IMR-90 (cell line): ENCODE data around the gene GGCT. TPM values are rescaled to one million over a fixed set of nuclear protein-coding genes. Genes with fewer than 3 reads are reported as not detected.

Source experiments
- ATAC-seq: fragments of 200-7000 bp; cut with Tn5 transposase; 2 replicates; pipeline ENCODE4 v1.9.1; 2020; ENCODE audit warnings: low read depth, mild to moderate bottlenecking, moderate library complexity
- BruUV-seq: library from RNA; stranded (reverse); fragments of 400-500 nt; replicated peaks from 2 replicates; lab custom pipeline; 2021; lab: Mats Ljungman, UMichigan
- CTCF ChIA-PET: fragments of 300-600 bp; formaldehyde crosslinking; extraction: SDS; loops from one replicate; lab custom pipeline; 2021; ENCODE audit warnings: antibody characterized with exemption; lab: Yijun Ruan, JAX
- POLR2A ChIA-PET: fragments of 300-600 bp; sonication (Branson Sonifier 250); formaldehyde crosslinking; loops from one replicate; lab custom pipeline; 2022; ENCODE audit warnings: antibody characterized with exemption; ENCODE audit not compliant: unreplicated experiment; lab: Charles Lee
- DNase-seq: peaks from one replicate; pipeline ENCODE4 v3.0.0; 2013
- H2AFZ ChIP-seq: replicated peaks from 2 replicates; pipeline ENCODE3; 2013; ENCODE audit warnings: low read length, mild to moderate bottlenecking; ENCODE audit not compliant: poor library complexity
- H2AK5ac ChIP-seq: 2 replicates; pipeline ENCODE4 v1.6.1; 2013; ENCODE audit warnings: low read depth, low read length, inconsistent platforms
- H2AK9ac ChIP-seq: replicated peaks from 2 replicates; pipeline ENCODE3; 2013; ENCODE audit warnings: mild to moderate bottlenecking, low read depth, low read length, moderate library complexity; ENCODE audit not compliant: poor library complexity
- H2BK120ac ChIP-seq: 2 replicates; pipeline ENCODE4 v1.6.1; 2013; ENCODE audit warnings: low read depth, low read length, inconsistent platforms
- H2BK15ac ChIP-seq: 3 replicates; pipeline ENCODE4 v1.6.1; 2013; ENCODE audit warnings: low read depth, low read length, inconsistent platforms
- H2BK20ac ChIP-seq: 2 replicates; pipeline ENCODE4 v1.6.1; 2013; ENCODE audit warnings: low read depth, mild to moderate bottlenecking, inconsistent platforms, low read length, moderate library complexity
- H2BK5ac ChIP-seq: 2 replicates; pipeline ENCODE4 v1.6.1; 2013; ENCODE audit warnings: mild to moderate bottlenecking, low read depth, low read length, inconsistent platforms; ENCODE audit not compliant: poor library complexity, severe bottlenecking
- H3K14ac ChIP-seq: replicated peaks from 2 replicates; pipeline ENCODE4 v1.6.1; 2013; ENCODE audit warnings: low read depth, low read length, inconsistent platforms
- H3K18ac ChIP-seq: 2 replicates; pipeline ENCODE4 v1.6.1; 2013; ENCODE audit warnings: low read depth, low read length, control low read depth
- H3K23ac ChIP-seq: 2 replicates; pipeline ENCODE4 v1.6.1; 2013; ENCODE audit warnings: low read depth, low read length, inconsistent platforms
- H3K27ac ChIP-seq: 2 replicates; pipeline ENCODE4 v1.5.1; 2013; ENCODE audit warnings: mild to moderate bottlenecking, control low read depth, low read length; ENCODE audit not compliant: insufficient read depth
- H3K27me3 ChIP-seq: 2 replicates; pipeline ENCODE4 v1.6.1; 2013; ENCODE audit warnings: low read length; ENCODE audit not compliant: control insufficient read depth, insufficient read depth
- H3K36me3 ChIP-seq: 2 replicates; pipeline ENCODE4 v1.6.1; 2013; ENCODE audit warnings: low read length, mixed read lengths; ENCODE audit not compliant: control insufficient read depth, insufficient read depth
- H3K4ac ChIP-seq: 2 replicates; pipeline ENCODE4 v1.6.1; 2013; ENCODE audit warnings: low read depth, low read length, inconsistent platforms
- H3K4me1 ChIP-seq: 2 replicates; pipeline ENCODE4 v1.6.1; 2013; ENCODE audit warnings: low read length, mixed read lengths; ENCODE audit not compliant: control insufficient read depth, insufficient read depth
- H3K4me2 ChIP-seq: 2 replicates; pipeline ENCODE4 v1.6.1; 2013; ENCODE audit warnings: low read depth, mild to moderate bottlenecking, control low read depth, low read length, moderate library complexity
- H3K4me3 ChIP-seq: 2 replicates; pipeline ENCODE4 v1.5.1; 2013; ENCODE audit warnings: low read depth, mild to moderate bottlenecking, control low read depth, low read length, moderate library complexity; ENCODE audit not compliant: insufficient read depth
- H3K56ac ChIP-seq: 2 replicates; pipeline ENCODE4 v1.6.1; 2013; ENCODE audit warnings: low read length, inconsistent platforms; ENCODE audit not compliant: insufficient read depth; ENCODE audit errors: extremely low read depth
- H3K79me1 ChIP-seq, 2 experiments: 2 replicates each; pipeline ENCODE4 v1.6.1; 2013; ENCODE audit warnings: low read length in 2 of 2, inconsistent platforms in 1 of 2, low read depth in 1 of 2
- H3K9ac ChIP-seq: 2 replicates; pipeline ENCODE4 v1.6.1; 2013; ENCODE audit warnings: low read depth, low read length, control low read depth
- H3K9me1 ChIP-seq: 2 replicates; pipeline ENCODE4 v1.6.1; 2013; ENCODE audit warnings: low read length, inconsistent platforms; ENCODE audit not compliant: insufficient read depth
- H3K9me3 ChIP-seq: 2 replicates; pipeline ENCODE4 v1.6.1; 2013; ENCODE audit warnings: low read length; ENCODE audit not compliant: control insufficient read depth, insufficient read depth
- H4K20me1 ChIP-seq: 2 replicates; pipeline ENCODE4 v1.6.1; 2013; ENCODE audit warnings: low read length, inconsistent platforms; ENCODE audit not compliant: insufficient read depth
- H4K5ac ChIP-seq: 2 replicates; pipeline ENCODE4 v1.6.1; 2013; ENCODE audit warnings: mild to moderate bottlenecking, low read depth, low read length, control low read depth
- H4K8ac ChIP-seq, 2 experiments: 2 replicates each; pipeline ENCODE4 v1.6.1; 2013; ENCODE audit warnings: low read depth in 2 of 2, low read length in 2 of 2, control low read depth in 1 of 2, inconsistent platforms in 1 of 2
- H4K91ac ChIP-seq: 2 replicates; pipeline ENCODE4 v1.6.1; 2013; ENCODE audit warnings: low read depth, low read length, inconsistent platforms; ENCODE audit not compliant: insufficient read depth
- BHLHE40 ChIP-seq: fragments of 150-350 bp; IDR thresholded peaks from 2 replicates; pipeline ENCODE4 v1.6.1; 2016; ENCODE audit warnings: mild to moderate bottlenecking, low read depth, low read length
- CEBPB ChIP-seq: IDR thresholded peaks from 2 replicates; pipeline ENCODE4 v1.6.1; 2012; ENCODE audit warnings: low read depth, low read length, improper control_type of control experiment
- CHD1 ChIP-seq: IDR thresholded peaks from 2 replicates; pipeline ENCODE4 v1.6.1; 2012; ENCODE audit warnings: low read depth, low read length, improper control_type of control experiment
- ELK1 ChIP-seq: fragments of 150-350 bp; IDR thresholded peaks from 2 replicates; pipeline ENCODE4 v1.6.1; 2016; ENCODE audit warnings: low read depth, mild to moderate bottlenecking, low read length, moderate library complexity, borderline replicate concordance
- FOS ChIP-seq: fragments of 150-350 bp; IDR thresholded peaks from 2 replicates; pipeline ENCODE4 v1.6.1; 2016; ENCODE audit warnings: low read depth, low read length
- MAFK ChIP-seq: IDR thresholded peaks from 2 replicates; pipeline ENCODE4 v1.6.1; 2012; ENCODE audit warnings: low read depth, low read length, improper control_type of control experiment
- MAZ ChIP-seq: IDR thresholded peaks from 2 replicates; pipeline ENCODE4 v1.6.1; 2012; ENCODE audit warnings: low read depth, mild to moderate bottlenecking, low read length, improper control_type of control experiment, moderate library complexity, borderline replicate concordance
- MXI1 ChIP-seq: IDR thresholded peaks from 2 replicates; pipeline ENCODE4 v1.6.1; 2012; ENCODE audit warnings: low read depth, mild to moderate bottlenecking, low read length, moderate library complexity, borderline replicate concordance
- NFE2L2 ChIP-seq: fragments of 150-350 bp; IDR thresholded peaks from 2 replicates; pipeline ENCODE4 v1.6.1; 2016; ENCODE audit warnings: low read depth, mild to moderate bottlenecking, low read length
- RAD21 ChIP-seq: IDR thresholded peaks from 2 replicates; pipeline ENCODE4 v1.6.1; 2012; ENCODE audit warnings: low read length, improper control_type of control experiment
- RCOR1 ChIP-seq: IDR thresholded peaks from 2 replicates; pipeline ENCODE4 v1.6.1; 2012; ENCODE audit warnings: mild to moderate bottlenecking, low read length, improper control_type of control experiment; ENCODE audit not compliant: insufficient replicate concordance
- RFX5 ChIP-seq: IDR thresholded peaks from 2 replicates; pipeline ENCODE4 v1.8.0; 2012; ENCODE audit warnings: low read depth, mild to moderate bottlenecking, low read length, moderate library complexity
- USF2 ChIP-seq: fragments of 150-350 bp; IDR thresholded peaks from 2 replicates; pipeline ENCODE4 v1.6.1; 2017; ENCODE audit warnings: mild to moderate bottlenecking, antibody characterized with exemption, low read length, low read depth
- WGBS, 2 experiments: methylation state at CpG; one replicate each; pipeline versions ENCODE4 v1.1.5 to v1.1.7; 2013; ENCODE audit warnings: missing lambda C conversion rate in 2 of 2; ENCODE audit not compliant: insufficient read length in 1 of 2; ENCODE audit errors: extremely low coverage in 2 of 2; 5-methylcytosine and 5-hydroxymethylcytosine counted together
- dilution Hi-C: fragments of 300-500 bp; cut with HindIII; formaldehyde crosslinking; loops from one replicate; pipeline ENCODE4 v1.14.3; 2018; ENCODE audit warnings: low sequenced_read_pairs; ENCODE audit not compliant: unreplicated experiment
- in situ Hi-C: fragments of 300-500 bp; cut with MboI; formaldehyde crosslinking; loops from 3 replicates; pipeline ENCODE4 v1.14.3; 2019; ENCODE audit warnings: low sequenced_read_pairs, inconsistent platforms, mixed read lengths
- intact Hi-C: fragments of 100-400 bp; cut with micrococcal nuclease; formaldehyde crosslinking; loops from 2 replicates; pipeline ENCODE4 v1.10.0; 2022
- polyA plus RNA-seq, 3 experiments: library from polyadenylated mRNA; depleted of rRNA; stranded (reverse); fragments of >200 nt; gene quantifications; 2 replicates each; pipeline ENCODE4 v1.2.3, GENCODE V29; 2012; ENCODE audit warnings: low replicate concordance in 1 of 3
- total RNA-seq: library from RNA; depleted of rRNA; stranded (reverse); fragments of >200 nt; gene quantifications from 2 replicates; pipeline ENCODE4 v1.2.3, GENCODE V29; 2012
- TF ChIP-seq, protein P1 (sequence below): conservative IDR thresholded peaks from 2 replicates; pipeline ENCODE4 v1.5.1; 2012; ENCODE audit warnings: mild to moderate bottlenecking, low read depth, low read length, improper control_type of control experiment

Gene GGCT
- total and polyA plus RNA-seq, 2 of the 4 experiments (the other 2 are of a cell fraction) = 12.0 to 18.6 TPM

- DNase-seq (peak; percentile 11), ATAC-seq (no peak)
- no TSS peak for BruUV-seq
- H2BK120ac ChIP-seq = no peak overlapping the region
- no peaks in the 10 kb centered on the region for H3K9me1 ChIP-seq
- in situ Hi-C loops (no loop called here), intact Hi-C loops (no loop called here), dilution Hi-C loops (no loop called here)
- H3K27ac ChIP-seq = no peak overlapping the region
- H3K23ac ChIP-seq = no peak overlapping the region
- no peak overlapping the region for H3K9ac ChIP-seq
- no peak overlapping the region for H3K56ac ChIP-seq
- H3K4me1 ChIP-seq = no peaks in the 10 kb centered on the region
- H3K14ac ChIP-seq = no peak overlapping the region
- CTCF ChIA-PET = no interaction called here
- no peak overlapping the region for H3K4ac ChIP-seq
- H4K5ac ChIP-seq = no peak overlapping the region
- no peak overlapping the region for H4K91ac ChIP-seq
- POLR2A ChIA-PET = no interaction called here
- no peak overlapping the region for H4K8ac ChIP-seq
- H3K9me3 ChIP-seq = no peaks in the 10 kb centered on the region
- H3K36me3 ChIP-seq = no peaks in the 10 kb centered on the region
- no peak overlapping the region for H2BK20ac ChIP-seq
- H2AFZ ChIP-seq = no peak overlapping the region
- no peaks in the 10 kb centered on the region for H3K79me1 ChIP-seq
- no peak overlapping the region for H2BK15ac ChIP-seq
- WGBS, 2 experiments = no CpG with 5 or more reads among the region's 3 CpGs
- H3K4me2 ChIP-seq = no peak overlapping the region
- H2AK5ac ChIP-seq = no peak overlapping the region
- no peak overlapping the region for H3K18ac ChIP-seq
- H2BK5ac ChIP-seq = no peak overlapping the region
- H4K20me1 ChIP-seq = no peaks in the 10 kb centered on the region
- TF ChIP-seq FOS = no peak
- TF ChIP-seq, protein P1, sequence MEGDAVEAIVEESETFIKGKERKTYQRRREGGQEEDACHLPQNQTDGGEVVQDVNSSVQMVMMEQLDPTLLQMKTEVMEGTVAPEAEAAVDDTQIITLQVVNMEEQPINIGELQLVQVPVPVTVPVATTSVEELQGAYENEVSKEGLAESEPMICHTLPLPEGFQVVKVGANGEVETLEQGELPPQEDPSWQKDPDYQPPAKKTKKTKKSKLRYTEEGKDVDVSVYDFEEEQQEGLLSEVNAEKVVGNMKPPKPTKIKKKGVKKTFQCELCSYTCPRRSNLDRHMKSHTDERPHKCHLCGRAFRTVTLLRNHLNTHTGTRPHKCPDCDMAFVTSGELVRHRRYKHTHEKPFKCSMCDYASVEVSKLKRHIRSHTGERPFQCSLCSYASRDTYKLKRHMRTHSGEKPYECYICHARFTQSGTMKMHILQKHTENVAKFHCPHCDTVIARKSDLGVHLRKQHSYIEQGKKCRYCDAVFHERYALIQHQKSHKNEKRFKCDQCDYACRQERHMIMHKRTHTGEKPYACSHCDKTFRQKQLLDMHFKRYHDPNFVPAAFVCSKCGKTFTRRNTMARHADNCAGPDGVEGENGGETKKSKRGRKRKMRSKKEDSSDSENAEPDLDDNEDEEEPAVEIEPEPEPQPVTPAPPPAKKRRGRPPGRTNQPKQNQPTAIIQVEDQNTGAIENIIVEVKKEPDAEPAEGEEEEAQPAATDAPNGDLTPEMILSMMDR = no peak
- no peak for TF ChIP-seq ELK1
- TF ChIP-seq CEBPB = no peak
- TF ChIP-seq RFX5 = no peak
- no peak for TF ChIP-seq RCOR1
- TF ChIP-seq CHD1 = no peak
- TF ChIP-seq NFE2L2 = no peak
- no peak for TF ChIP-seq MXI1
- TF ChIP-seq BHLHE40 = no peak
- TF ChIP-seq MAFK = no peak
- TF ChIP-seq MAZ = no peak
- TF ChIP-seq RAD21 = no peak
- no peak for TF ChIP-seq USF2
- H2AK9ac ChIP-seq = no peak overlapping the region
- H3K27me3 ChIP-seq = no peaks in the 10 kb centered on the region
- no peak overlapping the region for H3K4me3 ChIP-seq
These were observed 26.7 kb upstream of the GGCT start for GRCh38 chr7:30531286-30531685.
